ENCODE measurements around the gene PREX1. TPM values are rescaled to one million over a fixed set of nuclear protein-coding genes. Genes with fewer than 3 reads are reported as not detected.

Gene PREX1
- total RNA-seq, 1 donor from 2014 or later = 235 TPM

DNA sequence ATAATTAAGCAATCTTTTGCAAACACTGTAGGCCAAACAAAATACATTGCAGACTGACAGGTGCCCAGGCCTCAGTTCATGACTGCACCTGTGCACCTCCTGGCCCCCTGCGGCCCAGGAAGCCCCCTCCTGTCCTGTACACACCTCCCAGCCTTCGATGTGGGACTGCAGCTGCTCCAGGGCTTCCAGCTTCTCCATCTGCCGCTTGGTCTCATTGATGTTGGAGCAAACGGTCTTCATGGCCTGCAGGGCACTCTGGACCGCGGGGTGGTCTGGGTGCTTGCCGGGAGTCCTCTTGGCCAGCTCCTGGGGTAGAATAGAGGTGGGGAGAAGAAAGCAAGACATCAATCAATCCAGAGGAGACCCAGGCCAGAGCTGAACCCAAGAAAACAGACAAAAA, 119.7 kb downstream of the PREX1 start:
- no peak for DNase-seq
- Mint-ChIP-seq H3K4me1 (ENCODE audit: low read depth, unreplicated experiment) (peaks cover 45% of the 10 kb centered on the region), H3K36me3 (ENCODE audit: unreplicated experiment) (peaks cover 9% of the 10 kb centered on the region), H3K4me3 (ENCODE audit: unreplicated experiment) (no peak overlapping the region), H3K27me3 (ENCODE audit: unreplicated experiment) (peaks cover 18% of the 10 kb centered on the region), H3K27ac (ENCODE audit: unreplicated experiment) (peak overlapping the region; percentile 50), H3K9me3 (ENCODE audit: unreplicated experiment) (peaks cover 14% of the 10 kb centered on the region)
- TF ChIP-seq, protein P1, sequence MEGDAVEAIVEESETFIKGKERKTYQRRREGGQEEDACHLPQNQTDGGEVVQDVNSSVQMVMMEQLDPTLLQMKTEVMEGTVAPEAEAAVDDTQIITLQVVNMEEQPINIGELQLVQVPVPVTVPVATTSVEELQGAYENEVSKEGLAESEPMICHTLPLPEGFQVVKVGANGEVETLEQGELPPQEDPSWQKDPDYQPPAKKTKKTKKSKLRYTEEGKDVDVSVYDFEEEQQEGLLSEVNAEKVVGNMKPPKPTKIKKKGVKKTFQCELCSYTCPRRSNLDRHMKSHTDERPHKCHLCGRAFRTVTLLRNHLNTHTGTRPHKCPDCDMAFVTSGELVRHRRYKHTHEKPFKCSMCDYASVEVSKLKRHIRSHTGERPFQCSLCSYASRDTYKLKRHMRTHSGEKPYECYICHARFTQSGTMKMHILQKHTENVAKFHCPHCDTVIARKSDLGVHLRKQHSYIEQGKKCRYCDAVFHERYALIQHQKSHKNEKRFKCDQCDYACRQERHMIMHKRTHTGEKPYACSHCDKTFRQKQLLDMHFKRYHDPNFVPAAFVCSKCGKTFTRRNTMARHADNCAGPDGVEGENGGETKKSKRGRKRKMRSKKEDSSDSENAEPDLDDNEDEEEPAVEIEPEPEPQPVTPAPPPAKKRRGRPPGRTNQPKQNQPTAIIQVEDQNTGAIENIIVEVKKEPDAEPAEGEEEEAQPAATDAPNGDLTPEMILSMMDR (IDR thresholded peaks at IDR 0.05; ENCODE audit: partially characterized antibody, unreplicated experiment) = no peak

DNA sequence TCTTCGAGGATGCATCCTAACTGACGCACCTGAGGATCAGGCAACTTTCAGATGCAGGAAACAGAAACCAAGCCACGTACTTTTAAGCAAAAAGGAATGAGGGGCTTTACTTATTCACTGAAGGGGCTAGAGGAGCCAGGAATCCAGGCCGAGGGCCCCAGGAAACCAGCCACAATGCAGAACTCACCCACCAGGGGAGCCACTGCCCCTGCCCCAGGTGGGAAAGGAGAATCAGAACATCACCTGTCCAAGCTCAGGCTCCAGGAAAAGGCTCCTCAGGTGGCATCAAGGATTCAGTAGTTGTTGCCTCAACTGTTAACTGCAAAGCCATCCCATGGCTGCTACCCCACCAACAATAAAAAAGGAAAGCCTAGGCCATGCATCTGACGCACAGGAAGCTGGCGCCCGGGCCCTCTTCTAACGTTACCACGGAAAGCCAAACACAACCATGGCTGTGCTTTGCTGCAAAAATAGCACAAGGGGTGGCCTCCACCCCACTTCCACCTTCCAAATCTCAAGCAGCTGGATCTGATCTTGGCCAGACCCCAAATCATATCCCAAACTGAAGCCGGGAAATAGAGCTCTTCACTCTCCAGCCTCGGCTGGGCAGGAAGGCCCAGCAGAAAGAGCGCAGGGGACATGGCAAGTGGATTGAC, 121.0 kb downstream of the PREX1 start:
- no peak overlapping the region for H3K27ac Mint-ChIP-seq (ENCODE audit: unreplicated experiment)
- DNase-seq = no peak
- peaks cover 20% of the 10 kb centered on the region for H3K27me3 Mint-ChIP-seq (ENCODE audit: unreplicated experiment)
- no peak overlapping the region for H3K4me3 Mint-ChIP-seq (ENCODE audit: unreplicated experiment)
- peaks cover 45% of the 10 kb centered on the region for H3K4me1 Mint-ChIP-seq (ENCODE audit: low read depth, unreplicated experiment)
- TF ChIP-seq, protein P1 (IDR thresholded peaks at IDR 0.05; ENCODE audit: partially characterized antibody, unreplicated experiment) = no peak
- peaks cover 17% of the 10 kb centered on the region for H3K9me3 Mint-ChIP-seq (ENCODE audit: unreplicated experiment)
- H3K36me3 Mint-ChIP-seq (ENCODE audit: unreplicated experiment) = peaks cover 5% of the 10 kb centered on the region

DNA sequence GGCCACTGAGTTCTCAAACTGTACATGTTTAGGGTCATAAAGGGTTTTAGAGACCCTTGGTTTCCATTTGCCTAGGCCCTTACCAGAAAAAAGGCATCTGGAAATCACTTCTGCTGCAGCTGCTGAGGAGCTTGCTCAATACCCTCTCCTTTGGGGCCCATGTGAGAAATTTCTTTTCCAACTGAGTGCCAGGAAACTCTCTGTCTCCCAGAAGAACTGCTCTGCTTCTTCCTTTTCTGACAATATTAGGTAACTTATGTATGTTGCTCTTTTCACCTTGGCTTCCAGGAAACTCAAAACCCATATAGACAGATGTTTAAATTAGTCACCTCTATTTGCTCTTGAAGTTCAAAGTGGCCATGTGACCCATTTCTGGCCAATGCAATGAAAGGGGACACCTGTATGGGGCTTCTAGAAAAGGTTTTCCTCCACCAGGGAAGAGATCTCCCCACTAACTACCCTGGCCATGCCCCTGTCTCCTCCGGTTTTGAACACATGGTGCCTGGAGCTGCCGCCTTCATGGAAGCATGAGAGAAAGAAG, 121.6 kb downstream of the PREX1 start:
- no peak for DNase-seq
- Mint-ChIP-seq H3K4me1 (ENCODE audit: low read depth, unreplicated experiment) (peaks cover 45% of the 10 kb centered on the region), H3K9me3 (ENCODE audit: unreplicated experiment) (peaks cover 20% of the 10 kb centered on the region), H3K27ac (ENCODE audit: unreplicated experiment) (no peak overlapping the region), H3K36me3 (ENCODE audit: unreplicated experiment) (peaks cover 5% of the 10 kb centered on the region), H3K27me3 (ENCODE audit: unreplicated experiment) (peaks cover 22% of the 10 kb centered on the region), H3K4me3 (ENCODE audit: unreplicated experiment) (no peak overlapping the region)
- TF ChIP-seq, protein P1 (IDR thresholded peaks at IDR 0.05; ENCODE audit: partially characterized antibody, unreplicated experiment) = no peak

DNA sequence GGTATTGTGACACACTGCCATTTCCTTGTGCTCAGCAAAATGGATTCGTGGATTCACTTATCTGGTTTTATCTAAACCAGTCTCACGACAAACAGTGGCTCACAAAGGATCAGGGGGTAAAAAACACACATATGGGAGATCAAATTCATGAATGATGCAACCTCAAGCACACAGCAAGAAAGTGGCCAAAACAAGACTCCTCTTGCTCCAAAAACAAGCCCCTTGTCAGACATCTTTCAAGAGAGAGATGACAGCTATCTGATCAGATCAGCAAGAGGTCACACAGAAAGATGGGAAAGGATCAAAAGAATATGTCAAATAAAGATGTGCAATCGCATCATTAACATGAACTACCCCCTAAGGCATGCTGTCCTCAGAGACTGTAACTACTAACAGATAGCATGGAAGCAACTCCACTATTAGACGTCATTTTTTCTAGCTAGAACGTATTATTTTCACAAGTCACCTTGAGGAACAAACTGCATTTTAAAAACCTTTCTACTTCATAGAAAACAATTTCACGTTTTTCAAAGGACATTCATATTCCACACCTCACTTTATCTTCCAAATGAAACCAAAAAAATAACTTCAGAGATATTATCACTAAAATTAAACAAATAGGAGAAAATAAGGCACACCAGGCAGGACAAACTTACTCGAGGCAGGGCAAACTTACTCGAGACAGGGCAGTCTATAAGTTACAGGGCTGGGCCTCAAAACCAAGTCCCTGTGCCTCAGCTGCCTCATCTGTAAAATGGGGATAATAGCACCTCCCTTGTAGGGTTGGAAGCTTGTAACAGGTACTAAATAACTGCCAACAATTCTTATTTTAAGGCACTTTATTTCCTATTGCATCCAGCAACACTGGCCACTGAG, 122.3 kb downstream of the PREX1 start:
- Mint-ChIP-seq H3K36me3 (ENCODE audit: unreplicated experiment) (peaks cover 5% of the 10 kb centered on the region), H3K9me3 (ENCODE audit: unreplicated experiment) (peaks cover 19% of the 10 kb centered on the region), H3K4me3 (ENCODE audit: unreplicated experiment) (no peak overlapping the region), H3K4me1 (ENCODE audit: low read depth, unreplicated experiment) (peaks cover 43% of the 10 kb centered on the region), H3K27ac (ENCODE audit: unreplicated experiment) (peak overlapping the region; percentile 36), H3K27me3 (ENCODE audit: unreplicated experiment) (peaks cover 20% of the 10 kb centered on the region)
- DNase-seq = no peak
- TF ChIP-seq, protein P1 (IDR thresholded peaks at IDR 0.05; ENCODE audit: partially characterized antibody, unreplicated experiment) = no peak
